Endothelial cell of umbilical vein (primary cell): ENCODE data around the gene ANO7. TPM values are rescaled to one million over a fixed set of nuclear protein-coding genes. Genes with fewer than 3 reads are reported as not detected.

Experiments
- BruUV-seq: library from RNA; stranded (reverse); fragments of 400-500 nt; replicated peaks from 2 replicates; lab custom pipeline; 2021; lab: Mats Ljungman, UMichigan
- CTCF ChIA-PET: fragments of 300-600, 350-600 bp; sonication (Branson Sonifier 250); formaldehyde crosslinking; loops from one replicate; lab custom pipeline; 2021; ENCODE audit warnings: antibody characterized with exemption, inconsistent platforms; lab: Charles Lee
- POLR2A ChIA-PET: fragments of 300-600, 350-600 bp; sonication (Branson Sonifier 250); formaldehyde crosslinking; loops from one replicate; lab custom pipeline; 2021; ENCODE audit warnings: antibody characterized with exemption, inconsistent platforms; lab: Charles Lee
- DNase-seq: peaks from one replicate; pipeline ENCODE4 v3.0.0-alpha.2; 2011; ENCODE audit warnings: low read depth, low spot score
- FAIRE-seq: peaks from 2 replicates; lab custom pipeline; 2011; peaks lifted over from hg19 to GRCh38; lab: Jason Lieb, UNC
- H2AFZ ChIP-seq: 2 replicates; pipeline ENCODE4 v1.6.0; 2012; ENCODE audit warnings: low read depth, low read length, control low read depth, inconsistent platforms
- H3K27ac ChIP-seq: 2 replicates; pipeline ENCODE4 v1.5.1; 2011; ENCODE audit warnings: low read depth, mild to moderate bottlenecking, control low read depth, low read length, moderate library complexity; ENCODE audit not compliant: insufficient read depth
- H3K27me3 ChIP-seq, 2 experiments: 2 replicates each; pipeline versions ENCODE4 v1.6.0 to v1.6.1; 2011; ENCODE audit warnings: low read length in 2 of 2, mixed read lengths in 1 of 2; ENCODE audit not compliant: control insufficient read depth in 2 of 2, insufficient read depth in 2 of 2
- H3K36me3 ChIP-seq, 2 experiments: 2 replicates in 1 of 2; 3 replicates in 1 of 2; pipeline ENCODE4 v1.5.1; 2011; ENCODE audit warnings: low read length in 2 of 2, mild to moderate bottlenecking in 1 of 2, moderate library complexity in 1 of 2; ENCODE audit not compliant: control insufficient read depth in 2 of 2, insufficient read depth in 2 of 2; ENCODE audit errors: extremely low read depth in 1 of 2
- H3K4me1 ChIP-seq: 3 replicates; pipeline ENCODE4 v1.5.1; 2011; ENCODE audit warnings: mild to moderate bottlenecking, low read length; ENCODE audit not compliant: control insufficient read depth, insufficient read depth; ENCODE audit errors: extremely low read depth
- H3K4me2 ChIP-seq: 2 replicates; pipeline ENCODE4 v1.6.1; 2011; ENCODE audit warnings: low read length, control low read depth, mixed read lengths; ENCODE audit not compliant: insufficient read depth
- H3K4me3 ChIP-seq, 3 experiments: fragments of 200-600 bp in 1 of 3; sonication (generic), shearing (Covaris generic) in 1 of 3; replicated peaks in 1 of 3; 2 replicates each; pipeline ENCODE4 v1.5.1; 2011 to 2016; ENCODE audit warnings: control low read depth in 3 of 3, low read length in 3 of 3, mild to moderate bottlenecking in 2 of 3, inconsistent platforms in 1 of 3, low read depth in 1 of 3, moderate library complexity in 1 of 3; ENCODE audit not compliant: insufficient read depth in 1 of 3
- H3K79me2 ChIP-seq: 2 replicates; pipeline ENCODE4 v1.6.0; 2012; ENCODE audit warnings: low read length, inconsistent platforms; ENCODE audit not compliant: control insufficient read depth, insufficient read depth
- H3K9ac ChIP-seq: replicated peaks from 2 replicates; pipeline ENCODE3; 2011; ENCODE audit warnings: low read length, control low read depth; ENCODE audit not compliant: insufficient read depth; ENCODE audit errors: extremely low read depth
- H3K9me1 ChIP-seq: replicated peaks from 3 replicates; pipeline ENCODE4 v1.6.0; 2011; ENCODE audit warnings: mild to moderate bottlenecking, low read length; ENCODE audit not compliant: control insufficient read depth, insufficient read depth; ENCODE audit errors: extremely low read depth
- H3K9me3 ChIP-seq: replicated peaks from 2 replicates; pipeline ENCODE4 v1.5.1; 2012; ENCODE audit warnings: low read length, inconsistent platforms; ENCODE audit not compliant: control insufficient read depth, insufficient read depth
- H4K20me1 ChIP-seq: replicated peaks from 2 replicates; pipeline ENCODE3; 2011; ENCODE audit warnings: mild to moderate bottlenecking, low read length; ENCODE audit not compliant: control insufficient read depth, insufficient read depth; ENCODE audit errors: extremely low read depth
- EZH2 ChIP-seq: IDR thresholded peaks from 2 replicates; pipeline ENCODE4 v1.6.1; 2012; ENCODE audit warnings: borderline replicate concordance, low read depth, mild to moderate bottlenecking, moderate library complexity, low read length, inconsistent platforms; ENCODE audit not compliant: severe bottlenecking
- FOS ChIP-seq: IDR thresholded peaks from 2 replicates; pipeline ENCODE4 v1.6.1; 2011; ENCODE audit warnings: mild to moderate bottlenecking, low read length, moderate library complexity, borderline replicate concordance; ENCODE audit not compliant: insufficient read depth
- GATA2 ChIP-seq: IDR thresholded peaks from 2 replicates; pipeline ENCODE4 v1.7.0; 2011; ENCODE audit warnings: low read depth, mild to moderate bottlenecking, moderate library complexity, mixed read lengths, low read length; ENCODE audit not compliant: insufficient read length, insufficient read depth
- JUN ChIP-seq: IDR thresholded peaks from 2 replicates; pipeline ENCODE4 v1.6.1; 2011; ENCODE audit warnings: borderline replicate concordance, low read depth; ENCODE audit not compliant: insufficient read length, insufficient read depth
- MYC ChIP-seq: IDR thresholded peaks from one replicate; pipeline ENCODE4 v1.6.1; 2011; ENCODE audit warnings: mild to moderate bottlenecking, low read depth, low read length
- POLR2A ChIP-seq: IDR thresholded peaks from 2 replicates; pipeline ENCODE4 v1.6.1; 2012; ENCODE audit warnings: low read depth, mild to moderate bottlenecking, control low read depth, low read length
- POLR2AphosphoS5 ChIP-seq: IDR thresholded peaks from 2 replicates; pipeline ENCODE4 v1.6.1; 2012; ENCODE audit warnings: low read depth, mild to moderate bottlenecking, control low read depth, low read length, moderate library complexity; ENCODE audit not compliant: insufficient read depth
- dilution Hi-C: fragments of 300-500 bp; cut with MboI; formaldehyde crosslinking; loops from one replicate; pipeline ENCODE4 v1.15.0; 2019; ENCODE audit warnings: low sequenced_read_pairs; ENCODE audit not compliant: extremely low pct_ligation_motif_present
- intact Hi-C: fragments of 100-400 bp; cut with micrococcal nuclease; formaldehyde crosslinking; loops from one replicate; pipeline ENCODE4 v1.10.0; 2022
- polyA plus RNA-seq, 4 experiments: library from polyadenylated mRNA; depleted of rRNA in 3 of 4; stranded (reverse) in 3 of 4; unstranded in 1 of 4; fragments of >200 nt; gene quantifications; 2 replicates each; pipeline versions ENCODE4 v1.2.1 to v1.2.3, GENCODE V29; 2011 to 2012; ENCODE audit warnings: missing spikeins in 1 of 4
- total RNA-seq: library from RNA; stranded (reverse); gene quantifications from 2 replicates; pipeline ENCODE4 v1.2.3, GENCODE V29; 2021
- TF ChIP-seq, protein P1 (sequence below), 2 donors: IDR thresholded peaks; 1 replicate in 1 of 2; 2 replicates in 1 of 2; pipeline ENCODE4 v1.5.1; 2011; ENCODE audit warnings: low read length in 2 of 2, mild to moderate bottlenecking in 2 of 2, moderate library complexity in 2 of 2, control low read depth in 1 of 2, inconsistent platforms in 1 of 2, low read depth in 1 of 2; ENCODE audit not compliant: insufficient read depth in 1 of 2; ENCODE audit errors: extremely low read depth in 1 of 2
- TF ChIP-seq, protein P2 (sequence below): IDR thresholded peaks from 2 replicates; pipeline ENCODE4 v1.6.1; 2011; ENCODE audit not compliant: insufficient read depth, insufficient read length

The ANO7 gene
- total and polyA plus RNA-seq, 2 donors (not counting 3 experiments of a cell fraction or from before 2014, with no cell fraction given), result 0.81 to 2.5 TPM

DNA sequence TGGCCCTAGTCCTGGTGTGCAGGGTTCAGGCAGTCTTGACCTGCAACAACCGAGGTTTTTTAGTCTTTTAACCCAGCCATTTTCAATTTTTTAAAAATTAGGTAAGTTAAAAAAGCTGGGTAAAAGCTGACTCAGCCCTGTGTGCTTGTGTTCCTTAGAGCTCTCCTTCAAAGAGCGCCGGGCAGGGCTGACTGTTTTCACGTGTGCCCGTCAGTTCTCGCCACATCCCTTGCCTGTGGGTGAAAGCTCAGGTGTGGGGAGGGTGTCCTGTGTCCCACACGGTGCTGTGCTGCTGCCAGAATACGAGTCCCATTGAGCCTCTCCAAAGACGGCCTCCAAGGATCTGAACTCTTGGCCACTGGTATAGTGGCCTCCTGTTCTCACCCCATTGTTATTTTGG lies 5.3 kb upstream of the ANO7 start:
- no peak overlapping the region for H3K9ac ChIP-seq
- no peak overlapping the region for H3K4me2 ChIP-seq
- H4K20me1 ChIP-seq, result no peaks in the 10 kb centered on the region
- ChIA-PET POLR2A (no interaction called here), CTCF (interaction anchor here (0.8 to 1.4 kb wide), 2 partner anchors 10 to 13 kb away, joined by 3 to 5 read pairs; no protein-coding TSS in a partner anchor)
- H3K27ac ChIP-seq, result no peak overlapping the region
- H3K27me3 ChIP-seq, result no peaks in the 10 kb centered on the region
- no peak overlapping the region for H3K4me3 ChIP-seq
- no peaks in the 10 kb centered on the region for H3K4me1 ChIP-seq
- H3K9me1 ChIP-seq, result no peaks in the 10 kb centered on the region
- no peaks in the 10 kb centered on the region for H3K9me3 ChIP-seq
- FAIRE-seq (no peak), DNase-seq (no peak)
- H2AFZ ChIP-seq, result no peak overlapping the region
- H3K79me2 ChIP-seq, result no peaks in the 10 kb centered on the region
- intact Hi-C loops (no loop called here), dilution Hi-C loops (no loop called here)
- BruUV-seq, result no TSS peak
- peaks cover 4 to 5% of the 10 kb centered on the region in 2 experiments for H3K36me3 ChIP-seq
- TF ChIP-seq, protein P1, sequence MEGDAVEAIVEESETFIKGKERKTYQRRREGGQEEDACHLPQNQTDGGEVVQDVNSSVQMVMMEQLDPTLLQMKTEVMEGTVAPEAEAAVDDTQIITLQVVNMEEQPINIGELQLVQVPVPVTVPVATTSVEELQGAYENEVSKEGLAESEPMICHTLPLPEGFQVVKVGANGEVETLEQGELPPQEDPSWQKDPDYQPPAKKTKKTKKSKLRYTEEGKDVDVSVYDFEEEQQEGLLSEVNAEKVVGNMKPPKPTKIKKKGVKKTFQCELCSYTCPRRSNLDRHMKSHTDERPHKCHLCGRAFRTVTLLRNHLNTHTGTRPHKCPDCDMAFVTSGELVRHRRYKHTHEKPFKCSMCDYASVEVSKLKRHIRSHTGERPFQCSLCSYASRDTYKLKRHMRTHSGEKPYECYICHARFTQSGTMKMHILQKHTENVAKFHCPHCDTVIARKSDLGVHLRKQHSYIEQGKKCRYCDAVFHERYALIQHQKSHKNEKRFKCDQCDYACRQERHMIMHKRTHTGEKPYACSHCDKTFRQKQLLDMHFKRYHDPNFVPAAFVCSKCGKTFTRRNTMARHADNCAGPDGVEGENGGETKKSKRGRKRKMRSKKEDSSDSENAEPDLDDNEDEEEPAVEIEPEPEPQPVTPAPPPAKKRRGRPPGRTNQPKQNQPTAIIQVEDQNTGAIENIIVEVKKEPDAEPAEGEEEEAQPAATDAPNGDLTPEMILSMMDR (IDR thresholded peaks at IDR 0.05; ENCODE audit: extremely low read depth in 1 of 2, insufficient read depth in 1 of 2, low read depth in 1 of 2, low read length in 2 of 2), result no peak

DNA sequence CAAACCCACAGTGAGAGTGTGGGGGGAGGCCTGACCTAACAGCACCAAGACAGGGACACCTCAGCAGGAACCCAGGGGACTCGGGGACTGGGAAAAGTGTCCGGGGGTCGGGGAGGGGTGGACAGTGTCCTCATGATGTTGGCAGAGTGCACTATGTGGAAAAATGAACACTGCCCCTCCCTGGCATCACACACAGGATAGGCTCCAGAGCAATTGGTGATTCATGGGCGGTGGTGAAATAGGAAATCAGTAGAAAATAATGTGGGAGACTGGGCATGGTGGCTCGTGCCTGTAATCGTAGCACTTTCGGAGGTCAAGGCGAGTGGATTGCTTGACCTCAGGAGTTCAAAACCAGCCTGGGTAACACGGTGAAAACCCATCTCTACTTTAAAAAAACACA lies 3.6 kb upstream of the ANO7 start:
- Histone ChIP-seq H4K20me1 (no peaks in the 10 kb centered on the region), H3K27ac (no peak overlapping the region), H3K4me2 (no peak overlapping the region), H3K9me3 (no peaks in the 10 kb centered on the region), H3K79me2 (no peaks in the 10 kb centered on the region), H3K9me1 (no peaks in the 10 kb centered on the region), H3K27me3 (no peaks in the 10 kb centered on the region), H3K4me1 (no peaks in the 10 kb centered on the region), H3K9ac (no peak overlapping the region), H3K4me3 (no peak overlapping the region), H3K36me3 (peaks cover 0 to 5% of the 10 kb centered on the region in 2 experiments), H2AFZ (no peak overlapping the region)
- intact Hi-C loops (no loop called here), dilution Hi-C loops (no loop called here)
- TF ChIP-seq JUN, result no peak
- no peak for TF ChIP-seq FOS
- TF ChIP-seq, protein P1 (IDR thresholded peaks at IDR 0.05; ENCODE audit: extremely low read depth in 1 of 2, insufficient read depth in 1 of 2, low read depth in 1 of 2, low read length in 2 of 2), result no peak
- TF ChIP-seq EZH2, result no peak
- TF ChIP-seq GATA2, result no peak
- TF ChIP-seq POLR2AphosphoS5, result no peak
- TF ChIP-seq, protein P2, sequence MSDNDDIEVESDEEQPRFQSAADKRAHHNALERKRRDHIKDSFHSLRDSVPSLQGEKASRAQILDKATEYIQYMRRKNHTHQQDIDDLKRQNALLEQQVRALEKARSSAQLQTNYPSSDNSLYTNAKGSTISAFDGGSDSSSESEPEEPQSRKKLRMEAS, result no peak
- TF ChIP-seq POLR2A, result no peak
- TF ChIP-seq MYC, result no peak
- CTCF ChIA-PET, result no interaction called here
- no TSS peak for BruUV-seq
- FAIRE-seq (no peak), DNase-seq (no peak)
- POLR2A ChIA-PET, result no interaction called here
